ENCODE data around the gene ITGB6.

GRCh38 chr2:160145471-160145870, 54.6 kb downstream of the ITGB6 start:
- TF ChIP-seq CTCF (conservative IDR thresholded peaks at IDR 0.05; ENCODE audit: low read depth, low read length) = no peak
- no peak for TF ChIP-seq MAFK (IDR thresholded peaks at IDR 0.05; ENCODE audit: low read depth, low read length)
- TF ChIP-seq ELK1 (IDR thresholded peaks at IDR 0.05; ENCODE audit: borderline replicate concordance, low read depth, low read length) = no peak
- no peak for TF ChIP-seq RCOR1 (IDR thresholded peaks at IDR 0.05; ENCODE audit: insufficient replicate concordance, low read length)
- no peak for TF ChIP-seq NFE2L2 (IDR thresholded peaks at IDR 0.05; ENCODE audit: low read depth, low read length)
- TF ChIP-seq POLR2A (IDR thresholded peaks at IDR 0.05; ENCODE audit: low read depth, low read length) = no peak
- no peak for TF ChIP-seq USF2 (IDR thresholded peaks at IDR 0.05; ENCODE audit: low read depth, low read length)
- TF ChIP-seq MAZ (IDR thresholded peaks at IDR 0.05; ENCODE audit: borderline replicate concordance, low read depth, low read length) = no peak
- no peak for TF ChIP-seq MXI1 (IDR thresholded peaks at IDR 0.05; ENCODE audit: borderline replicate concordance, low read depth, low read length)
- TF ChIP-seq RFX5 (IDR thresholded peaks at IDR 0.05; ENCODE audit: low read depth, low read length) = no peak
- no peak for TF ChIP-seq CEBPB (IDR thresholded peaks at IDR 0.05; ENCODE audit: low read depth, low read length)
